GM18526 (cell line): Measurements from ENCODE around the gene DNAH5.

Source experiments
- POLR2A ChIP-seq: IDR thresholded peaks from 3 replicates; pipeline ENCODE4 v1.6.1; 2011; ENCODE audit not compliant: insufficient read length; ENCODE audit errors: extremely low read depth

The DNAH5 gene

GRCh38 chr5:13917061-13917460, 27.4 kb downstream of the DNAH5 start:
- no peak for TF ChIP-seq POLR2A

GRCh38 chr5:13913962-13914361, 30.5 kb downstream of the DNAH5 start:
- TF ChIP-seq POLR2A: no peak

GRCh38 chr5:13910637-13911288, 33.7 kb downstream of the DNAH5 start:
- no peak for TF ChIP-seq POLR2A

GRCh38 chr5:13910201-13910600, 34.3 kb downstream of the DNAH5 start:
- no peak for TF ChIP-seq POLR2A

- TF ChIP-seq POLR2A: no peak
These were observed 35.2 kb downstream of the DNAH5 start for GRCh38 chr5:13909271-13909670.

- no peak for TF ChIP-seq POLR2A
These were observed 45.9 kb downstream of the DNAH5 start for GRCh38 chr5:13898569-13898968.

GRCh38 chr5:13878357-13878756, 66.1 kb downstream of the DNAH5 start:
- no peak for TF ChIP-seq POLR2A

- TF ChIP-seq POLR2A: no peak
These were observed 77.7 kb downstream of the DNAH5 start for GRCh38 chr5:13866792-13867191.

GRCh38 chr5:13865312-13865711, 79.2 kb downstream of the DNAH5 start:
- TF ChIP-seq POLR2A: no peak

GRCh38 chr5:13860146-13860545, 84.3 kb downstream of the DNAH5 start:
- no peak for TF ChIP-seq POLR2A

GRCh38 chr5:13859270-13860065, 85.0 kb downstream of the DNAH5 start:
- no peak for TF ChIP-seq POLR2A

- TF ChIP-seq POLR2A: no peak
These were observed 101.2 kb downstream of the DNAH5 start for GRCh38 chr5:13843175-13843846.

GRCh38 chr5:13833440-13833839, 111.0 kb downstream of the DNAH5 start:
- no peak for TF ChIP-seq POLR2A

- TF ChIP-seq POLR2A: no peak
These were observed 113.1 kb downstream of the DNAH5 start for GRCh38 chr5:13831351-13831750.

GRCh38 chr5:13830536-13830935, 114.0 kb downstream of the DNAH5 start:
- TF ChIP-seq POLR2A: no peak

- TF ChIP-seq POLR2A: no peak
These were observed 123.1 kb downstream of the DNAH5 start for GRCh38 chr5:13821366-13821765.
